ENCODE data around the gene KCNC1. TPM values are rescaled to one million over a fixed set of nuclear protein-coding genes. Genes with fewer than 3 reads are reported as not detected.

The KCNC1 gene
- total RNA-seq, 4 donors from 2014 or later = 0.27 to 0.77 TPM; not detected in 2

- TF ChIP-seq POLR2AphosphoS5 (IDR thresholded peaks at IDR 0.05) = no peak
- no peak for TF ChIP-seq EP300 (IDR thresholded peaks at IDR 0.05)
- TF ChIP-seq POLR2A (IDR thresholded peaks at IDR 0.05) = no peak
- TF ChIP-seq CTCF (IDR thresholded peaks at IDR 0.05) = no peak
- H3K4me1 ChIP-seq = no peaks in the 10 kb centered on the region
- no peak overlapping the region for H3K27ac ChIP-seq
- H3K4me3 ChIP-seq = no peak overlapping the region
- peaks cover 0 to 15% of the 10 kb centered on the region in 2 donors for H3K36me3 ChIP-seq
- ATAC-seq = no peak
- 100% methylated on average over 1 of the region's 4 CpGs for WGBS, 2 donors (ENCODE audit: low coverage in 1 of 2)
- no peaks in the 10 kb centered on the region for H3K9me3 ChIP-seq
- no peaks in the 10 kb centered on the region for H3K27me3 ChIP-seq
Measured at GRCh38 chr11:17783878-17784277, 49.3 kb downstream of the KCNC1 start.

- no peak overlapping the region for H3K27ac ChIP-seq
- H3K4me1 ChIP-seq = no peaks in the 10 kb centered on the region
- no peaks in the 10 kb centered on the region for H3K27me3 ChIP-seq
- 60 to 100% methylated on average over 1 to 8 of the region's 14 CpGs for WGBS, 2 donors (ENCODE audit: low coverage in 1 of 2)
- peaks cover 0 to 15% of the 10 kb centered on the region in 2 donors for H3K36me3 ChIP-seq
- no peak overlapping the region for H3K4me3 ChIP-seq
- ATAC-seq = no peak
- H3K9me3 ChIP-seq = no peaks in the 10 kb centered on the region
- TF ChIP-seq EP300 (IDR thresholded peaks at IDR 0.05) = no peak
- no peak for TF ChIP-seq POLR2AphosphoS5 (IDR thresholded peaks at IDR 0.05)
- no peak for TF ChIP-seq CTCF (IDR thresholded peaks at IDR 0.05)
- TF ChIP-seq POLR2A (IDR thresholded peaks at IDR 0.05) = no peak
Measured at GRCh38 chr11:17786824-17787525, 52.4 kb downstream of the KCNC1 start.

DNA sequence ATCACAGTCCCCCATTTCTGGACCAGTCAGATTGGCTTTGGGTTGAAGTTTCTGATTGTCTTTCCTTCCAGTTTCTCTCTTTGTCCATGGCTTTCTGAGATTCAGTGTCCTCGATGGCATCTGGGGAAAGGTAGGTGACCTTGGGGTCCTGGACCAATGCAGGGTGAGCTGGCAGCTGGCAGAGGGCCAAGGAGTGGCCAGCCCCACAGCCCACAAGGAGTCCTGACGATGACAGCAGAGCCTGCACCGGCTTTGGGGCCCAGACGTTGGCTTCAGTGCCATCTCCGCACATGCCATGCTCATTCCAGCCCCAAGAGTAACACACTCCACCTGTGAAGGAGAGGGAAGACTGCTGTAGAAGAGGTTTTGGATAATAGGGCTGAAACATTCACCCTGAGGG is 53.5 kb downstream of the KCNC1 start:
- H3K27ac ChIP-seq = no peak overlapping the region
- H3K4me3 ChIP-seq = no peak overlapping the region
- no peaks in the 10 kb centered on the region for H3K9me3 ChIP-seq
- H3K4me1 ChIP-seq = no peaks in the 10 kb centered on the region
- peaks cover 0 to 15% of the 10 kb centered on the region in 2 donors for H3K36me3 ChIP-seq
- no peaks in the 10 kb centered on the region for H3K27me3 ChIP-seq
- no peak for ATAC-seq
- WGBS, 2 donors (ENCODE audit: low coverage in 1 of 2) = no CpG with 5 or more reads among the region's 5 CpGs
- TF ChIP-seq POLR2A (IDR thresholded peaks at IDR 0.05) = no peak
- TF ChIP-seq POLR2AphosphoS5 (IDR thresholded peaks at IDR 0.05) = no peak
- no peak for TF ChIP-seq CTCF (IDR thresholded peaks at IDR 0.05)
- no peak for TF ChIP-seq EP300 (IDR thresholded peaks at IDR 0.05)

DNA sequence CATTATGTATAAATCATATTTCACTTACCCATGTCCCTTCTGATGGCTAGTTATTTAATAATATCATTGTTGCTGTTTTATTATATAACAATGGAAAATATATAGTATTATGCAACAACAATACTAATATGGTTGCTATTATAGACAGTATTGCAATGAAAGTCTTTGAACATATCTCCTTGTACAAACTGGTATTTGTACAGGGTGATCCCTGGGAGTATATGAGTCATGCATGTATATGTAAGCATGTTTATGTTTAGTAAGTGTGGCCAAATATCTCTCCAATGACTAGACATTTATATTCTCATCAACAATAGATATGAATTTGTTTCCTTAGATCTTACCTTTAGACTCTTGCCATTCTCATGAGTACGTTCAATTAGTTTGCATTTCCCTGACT is 55.9 kb downstream of the KCNC1 start:
- no peaks in the 10 kb centered on the region for H3K9me3 ChIP-seq
- peaks cover 0 to 15% of the 10 kb centered on the region in 2 donors for H3K36me3 ChIP-seq
- ATAC-seq = no peak
- TF ChIP-seq CTCF (IDR thresholded peaks at IDR 0.05) = no peak
- TF ChIP-seq EP300 (IDR thresholded peaks at IDR 0.05) = no peak
- no peak for TF ChIP-seq POLR2AphosphoS5 (IDR thresholded peaks at IDR 0.05)
- WGBS, 2 donors (ENCODE audit: low coverage in 1 of 2) = 95 to 100% methylated on average over 1 of the region's 1 CpG
- H3K4me1 ChIP-seq = no peaks in the 10 kb centered on the region
- H3K4me3 ChIP-seq = no peak overlapping the region
- no peak overlapping the region for H3K27ac ChIP-seq
- no peaks in the 10 kb centered on the region for H3K27me3 ChIP-seq

DNA sequence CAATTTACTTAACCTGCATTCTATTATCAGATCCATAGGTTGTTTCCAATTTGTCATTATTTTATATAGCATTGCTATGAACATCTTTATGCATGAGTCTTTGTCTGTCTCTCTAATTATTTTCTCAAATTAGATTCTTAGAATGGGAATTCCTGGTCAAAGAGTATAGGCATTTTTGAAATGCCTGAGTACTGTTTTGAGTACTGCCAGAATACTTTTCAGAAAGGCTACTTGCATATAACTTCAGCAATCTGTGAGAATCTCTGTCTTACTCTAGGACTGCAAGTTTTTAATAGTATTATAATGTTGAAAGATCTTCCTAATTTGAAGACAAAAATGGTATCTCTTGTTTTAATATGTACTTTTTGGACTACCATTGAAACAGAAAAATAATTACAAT is 56.6 kb downstream of the KCNC1 start:
- no peak overlapping the region for H3K4me3 ChIP-seq
- no peak for ATAC-seq
- no peaks in the 10 kb centered on the region for H3K4me1 ChIP-seq
- H3K36me3 ChIP-seq = peaks cover 0 to 10% of the 10 kb centered on the region in 2 donors
- H3K27me3 ChIP-seq = no peaks in the 10 kb centered on the region
- no peaks in the 10 kb centered on the region for H3K9me3 ChIP-seq
- TF ChIP-seq POLR2AphosphoS5 (IDR thresholded peaks at IDR 0.05) = no peak
- TF ChIP-seq CTCF (IDR thresholded peaks at IDR 0.05) = no peak
- TF ChIP-seq EP300 (IDR thresholded peaks at IDR 0.05) = no peak
- no peak for TF ChIP-seq POLR2A (IDR thresholded peaks at IDR 0.05)
- no peak overlapping the region for H3K27ac ChIP-seq
